ENCODE data around the gene MUC12.
"Not testable (repeated sequence)": the region's sequence is repeated elsewhere in the genome, so short reads cannot be mapped to it uniquely, and the experiment has no call there.

MUC12 gene

DNA sequence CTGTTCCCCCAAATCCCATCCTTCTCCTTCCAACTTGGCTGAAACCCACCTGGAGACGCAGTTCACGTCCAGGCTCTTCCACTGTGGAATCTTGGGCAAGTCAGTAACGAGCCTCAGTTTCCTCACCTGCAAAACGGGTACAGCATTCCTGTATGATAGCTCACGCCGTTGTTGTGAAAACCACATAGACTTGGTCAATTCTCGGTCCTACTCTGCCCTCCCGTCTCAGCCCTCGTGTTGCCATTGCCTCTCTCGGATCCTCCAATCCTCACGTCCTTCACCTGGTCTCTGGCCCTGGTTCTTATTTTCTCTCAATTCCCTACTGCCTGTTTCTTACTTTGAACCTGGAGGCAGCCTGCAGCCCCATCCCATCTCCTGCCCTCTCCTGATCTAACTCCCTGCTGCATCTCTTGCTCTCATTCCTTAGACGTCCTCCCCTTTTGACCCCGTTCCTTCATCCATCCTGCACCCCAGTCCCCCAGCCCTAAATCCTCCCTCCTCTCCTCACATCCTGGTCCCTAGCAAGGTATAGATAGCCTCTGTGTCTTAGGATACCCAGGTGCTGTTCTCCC lies 2.0 kb upstream of the MUC12 start:
- no peak for ATAC-seq
- Mint-ChIP-seq H3K27ac (no peak overlapping the region), H3K9me3 (no peaks in the 10 kb centered on the region), H3K36me3 (no peaks in the 10 kb centered on the region), H3K4me3 (no peak overlapping the region), H3K27me3 (peaks cover 84% of the 10 kb centered on the region), H3K4me1 (peaks cover 22% of the 10 kb centered on the region)

DNA sequence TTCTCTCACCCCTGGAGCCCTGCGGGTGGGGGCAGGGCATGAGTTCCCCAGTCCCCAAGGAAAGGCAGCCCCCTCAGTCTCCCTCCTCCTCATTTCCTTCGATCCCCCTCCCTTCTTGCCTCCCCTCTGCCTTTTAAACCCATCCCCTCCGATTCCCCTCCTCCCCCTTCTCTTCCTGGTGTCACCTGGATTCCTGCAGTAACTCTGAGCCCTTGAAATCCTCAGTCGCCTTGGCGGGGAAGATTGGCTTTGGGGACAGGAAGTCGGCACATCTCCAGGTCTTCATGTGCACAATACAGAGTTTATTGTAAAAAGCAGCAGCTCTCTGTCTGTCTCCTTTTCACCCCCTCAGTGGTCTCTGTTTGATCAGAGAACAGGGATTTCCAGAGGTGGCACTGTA lies 1.3 kb upstream of the MUC12 start:
- H3K36me3 Mint-ChIP-seq, result no peaks in the 10 kb centered on the region
- no peak overlapping the region for H3K4me3 Mint-ChIP-seq
- peaks cover 84% of the 10 kb centered on the region for H3K27me3 Mint-ChIP-seq
- no peak overlapping the region for H3K27ac Mint-ChIP-seq
- ATAC-seq, result no peak
- H3K4me1 Mint-ChIP-seq, result peaks cover 22% of the 10 kb centered on the region
- no peaks in the 10 kb centered on the region for H3K9me3 Mint-ChIP-seq

DNA sequence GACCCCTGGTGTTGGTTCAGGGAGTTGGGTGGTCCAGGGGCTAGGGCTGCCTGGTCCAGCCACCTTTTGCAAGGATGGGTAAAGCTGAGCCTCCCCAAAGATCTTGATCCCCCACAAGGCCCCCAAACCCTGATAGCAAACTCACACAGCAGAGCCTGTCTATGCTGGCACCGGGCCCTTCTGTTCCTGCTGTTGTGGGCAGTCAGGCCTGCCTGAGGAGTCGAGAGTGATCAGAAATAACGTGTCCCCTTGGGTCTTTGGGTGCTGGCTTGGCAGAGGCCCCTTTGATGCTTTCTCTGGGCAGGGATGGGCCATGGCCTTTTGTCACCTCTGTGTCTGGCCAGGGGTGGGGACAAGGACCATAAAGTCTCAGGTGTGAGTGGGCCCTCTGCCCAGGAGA lies 715 bp upstream of the MUC12 start:
- Mint-ChIP-seq H3K4me1 (peaks cover 22% of the 10 kb centered on the region), H3K27ac (no peak overlapping the region), H3K9me3 (no peaks in the 10 kb centered on the region), H3K36me3 (no peaks in the 10 kb centered on the region), H3K27me3 (peaks cover 81% of the 10 kb centered on the region), H3K4me3 (no peak overlapping the region)
- no peak for ATAC-seq

DNA sequence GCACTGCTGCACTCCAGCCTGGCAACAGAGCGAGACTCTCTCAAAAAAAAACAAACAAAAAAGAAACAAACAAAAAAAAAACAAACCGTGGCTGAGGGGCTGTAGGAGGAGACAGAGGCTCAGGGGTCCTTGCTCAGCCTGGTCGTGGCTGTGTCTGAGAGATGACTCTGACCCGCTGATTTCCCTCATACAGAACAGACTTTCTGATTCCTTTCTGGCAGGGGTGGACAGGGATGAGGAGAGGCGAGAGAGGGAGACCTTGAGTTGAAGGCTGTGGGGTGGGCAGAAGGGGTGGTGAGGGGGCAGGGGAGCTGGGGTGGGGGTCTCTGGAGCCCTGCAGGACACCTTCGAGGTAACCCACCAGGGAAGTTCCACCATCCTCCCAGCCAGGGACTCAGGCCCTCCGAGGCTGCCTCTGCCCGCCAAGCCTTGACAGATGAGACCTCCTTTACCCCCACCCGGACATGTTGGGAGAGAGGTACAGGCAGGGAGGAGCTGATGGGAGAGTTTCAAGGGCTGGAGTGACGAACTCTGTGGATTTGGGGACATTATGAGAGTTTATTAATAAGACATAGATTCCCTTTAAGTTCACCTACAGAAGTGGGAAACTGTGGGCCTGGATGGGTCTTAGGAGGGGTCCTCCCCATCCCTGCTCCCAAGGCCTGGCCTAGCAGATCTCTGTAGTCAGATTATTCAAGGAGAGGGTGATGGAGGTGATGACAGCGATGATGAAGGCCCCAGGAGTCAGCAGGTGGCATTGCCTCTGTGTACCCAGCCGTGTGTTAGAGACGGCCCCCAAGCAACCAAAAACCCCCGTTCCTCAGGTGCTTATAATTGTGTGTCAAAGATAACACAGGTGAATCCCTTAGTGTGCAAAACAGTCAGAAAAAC lies 2.0 kb downstream of the MUC12 start:
- H3K4me1 Mint-ChIP-seq, result peaks cover 15% of the 10 kb centered on the region
- peaks cover 77% of the 10 kb centered on the region for H3K27me3 Mint-ChIP-seq

DNA sequence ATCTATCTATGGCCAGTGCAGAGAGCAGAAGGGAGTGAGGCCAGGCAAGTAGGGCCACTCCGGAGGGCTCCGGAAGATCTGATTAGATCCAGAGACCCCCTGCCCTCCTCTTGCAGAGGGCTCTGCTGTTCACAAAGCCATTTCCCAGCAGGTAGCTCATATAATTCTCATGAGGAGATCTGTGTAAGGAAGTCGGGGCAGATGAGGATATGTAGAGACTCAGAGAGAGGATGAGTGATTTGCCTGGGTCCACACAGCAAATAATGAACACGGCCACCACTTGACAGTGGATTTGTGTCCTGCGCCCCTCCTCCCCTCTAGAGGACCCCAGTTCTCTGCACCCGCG lies 2.6 kb downstream of the MUC12 start:
- peaks cover 9% of the 10 kb centered on the region for H3K4me1 Mint-ChIP-seq
- H3K9me3 Mint-ChIP-seq, result peaks cover 5% of the 10 kb centered on the region
- peaks cover 5% of the 10 kb centered on the region for H3K36me3 Mint-ChIP-seq
- no peak overlapping the region for H3K27ac Mint-ChIP-seq
- H3K4me3 Mint-ChIP-seq, result no peak overlapping the region
- peak; percentile 27 for ATAC-seq
- H3K27me3 Mint-ChIP-seq, result peaks cover 71% of the 10 kb centered on the region

More for the DNA sequence above, 2.0 kb downstream of the MUC12 start:
- peaks cover 5% of the 10 kb centered on the region for H3K9me3 Mint-ChIP-seq
- ATAC-seq, result peak; percentile 22
- H3K36me3 Mint-ChIP-seq, result peaks cover 5% of the 10 kb centered on the region
- no peak overlapping the region for H3K27ac Mint-ChIP-seq
- no peak overlapping the region for H3K4me3 Mint-ChIP-seq

DNA sequence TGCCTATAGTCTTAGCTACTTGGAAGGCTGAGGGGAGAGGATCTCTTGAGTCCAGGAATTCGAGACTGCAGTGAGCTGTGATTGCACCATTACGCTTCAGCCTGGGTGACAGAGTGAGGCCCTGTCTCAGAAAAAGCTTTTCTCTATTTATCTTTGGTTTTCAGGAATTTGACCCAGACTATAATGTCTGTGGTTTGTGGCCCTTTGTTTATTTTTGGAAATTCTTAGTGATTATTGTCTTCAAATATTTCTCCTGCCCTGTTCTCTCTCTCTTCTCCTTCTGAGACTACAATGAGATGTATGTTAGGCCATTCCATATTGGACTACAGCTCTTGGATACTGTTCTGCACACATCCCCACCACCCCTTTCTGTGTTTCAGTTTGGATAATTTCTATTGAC lies 4.7 kb downstream of the MUC12 start:
- no peak for ATAC-seq
- H3K27me3 Mint-ChIP-seq, result peaks cover 51% of the 10 kb centered on the region
- peaks cover 5% of the 10 kb centered on the region for H3K36me3 Mint-ChIP-seq
- no peak overlapping the region for H3K27ac Mint-ChIP-seq
- H3K9me3 Mint-ChIP-seq, result peaks cover 5% of the 10 kb centered on the region
- no peak overlapping the region for H3K4me3 Mint-ChIP-seq
- H3K4me1 Mint-ChIP-seq, result no peaks in the 10 kb centered on the region

DNA sequence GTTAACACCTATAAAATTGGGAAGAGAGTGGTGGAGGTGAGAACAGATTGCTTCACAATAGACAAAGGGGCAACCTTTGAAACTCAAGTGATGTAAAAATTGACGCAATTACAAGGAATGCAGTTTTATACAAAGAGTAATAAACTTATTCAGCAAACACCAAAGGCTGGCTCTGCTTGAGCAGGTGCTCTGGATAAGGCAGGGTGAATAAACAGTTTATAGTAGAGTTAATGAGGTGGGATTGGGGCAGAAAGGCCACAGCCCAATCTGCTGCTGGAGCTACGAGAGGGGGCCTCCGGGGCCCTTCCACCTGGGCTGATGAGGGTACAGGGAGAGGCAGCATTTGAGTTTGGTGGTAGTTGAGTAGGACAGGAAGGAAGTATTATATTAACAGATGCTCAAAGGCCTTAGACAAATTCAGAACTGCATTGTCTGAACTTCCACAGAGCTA lies 6.0 kb downstream of the MUC12 start:
- H3K27ac Mint-ChIP-seq, result no peak overlapping the region

DNA sequence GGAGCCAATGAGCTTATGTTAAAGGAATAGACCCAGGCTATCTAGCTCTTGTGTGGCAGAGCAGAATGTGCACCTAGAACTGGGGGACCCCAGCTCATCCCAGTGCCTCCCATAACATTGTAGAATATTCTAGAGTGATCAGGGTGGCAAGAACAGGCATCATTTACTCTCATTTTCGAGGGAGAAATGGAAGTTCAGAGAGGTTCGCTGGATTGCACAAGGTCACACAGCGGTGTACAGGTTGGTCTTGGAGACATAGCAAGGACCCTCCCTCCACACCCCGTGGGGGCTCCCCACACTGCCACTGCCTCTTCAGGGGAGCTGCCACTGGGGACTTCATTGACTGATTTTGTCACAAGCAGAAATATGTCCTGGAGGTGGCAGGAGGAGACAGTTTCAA lies 8.9 kb downstream of the MUC12 start:
- Mint-ChIP-seq H3K27me3 (peaks cover 43% of the 10 kb centered on the region), H3K36me3 (peaks cover 5% of the 10 kb centered on the region), H3K4me1 (no peaks in the 10 kb centered on the region), H3K27ac (no peak overlapping the region), H3K9me3 (peaks cover 5% of the 10 kb centered on the region), H3K4me3 (no peak overlapping the region)
- no peak for ATAC-seq

More for the DNA sequence above, 6.0 kb downstream of the MUC12 start:
- peaks cover 5% of the 10 kb centered on the region for H3K9me3 Mint-ChIP-seq
- H3K4me1 Mint-ChIP-seq, result no peaks in the 10 kb centered on the region
- H3K36me3 Mint-ChIP-seq, result peaks cover 5% of the 10 kb centered on the region
- no peak for ATAC-seq
- peaks cover 37% of the 10 kb centered on the region for H3K27me3 Mint-ChIP-seq
- no peak overlapping the region for H3K4me3 Mint-ChIP-seq

DNA sequence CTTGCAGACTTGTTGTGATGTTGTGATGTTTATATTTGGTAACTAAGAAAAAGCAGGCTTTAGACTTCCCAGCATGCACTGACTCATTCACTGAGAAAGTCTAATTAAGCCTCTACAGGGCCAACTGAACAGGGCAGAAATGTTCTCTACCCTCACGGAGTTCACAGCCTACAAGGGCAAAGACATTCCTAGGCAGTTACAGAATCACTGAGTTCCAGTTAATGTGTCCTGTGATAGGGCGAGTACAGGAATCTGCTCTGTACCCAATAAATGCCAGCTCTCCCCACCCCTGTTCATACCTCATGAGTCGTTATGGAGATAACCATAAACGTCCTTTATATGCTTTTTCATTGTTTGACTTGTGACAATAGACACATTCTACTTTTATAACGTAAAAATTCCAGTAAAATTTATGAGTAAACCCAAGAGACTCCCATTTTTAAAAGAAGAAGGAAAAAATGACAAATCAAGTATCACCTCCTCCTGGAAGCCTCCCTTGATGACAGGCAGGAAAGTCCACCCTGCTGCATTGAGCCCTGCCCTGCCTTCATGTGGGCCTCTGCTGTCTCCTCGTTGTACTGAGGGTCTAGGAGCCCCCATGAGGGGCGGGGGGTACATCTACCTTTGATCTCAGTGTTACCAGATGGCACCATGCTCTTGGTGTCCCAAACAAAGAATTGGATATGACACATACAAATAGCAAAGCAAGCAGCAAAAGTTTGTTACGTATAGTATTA lies 14.3 kb downstream of the MUC12 start:
- H3K27ac Mint-ChIP-seq, result no peak overlapping the region
- H3K36me3 Mint-ChIP-seq, result no peaks in the 10 kb centered on the region
- no peaks in the 10 kb centered on the region for H3K9me3 Mint-ChIP-seq
- no peaks in the 10 kb centered on the region for H3K4me1 Mint-ChIP-seq
- no peak overlapping the region for H3K4me3 Mint-ChIP-seq
- H3K27me3 Mint-ChIP-seq, result peaks cover 54% of the 10 kb centered on the region
- ATAC-seq, result no peak

DNA sequence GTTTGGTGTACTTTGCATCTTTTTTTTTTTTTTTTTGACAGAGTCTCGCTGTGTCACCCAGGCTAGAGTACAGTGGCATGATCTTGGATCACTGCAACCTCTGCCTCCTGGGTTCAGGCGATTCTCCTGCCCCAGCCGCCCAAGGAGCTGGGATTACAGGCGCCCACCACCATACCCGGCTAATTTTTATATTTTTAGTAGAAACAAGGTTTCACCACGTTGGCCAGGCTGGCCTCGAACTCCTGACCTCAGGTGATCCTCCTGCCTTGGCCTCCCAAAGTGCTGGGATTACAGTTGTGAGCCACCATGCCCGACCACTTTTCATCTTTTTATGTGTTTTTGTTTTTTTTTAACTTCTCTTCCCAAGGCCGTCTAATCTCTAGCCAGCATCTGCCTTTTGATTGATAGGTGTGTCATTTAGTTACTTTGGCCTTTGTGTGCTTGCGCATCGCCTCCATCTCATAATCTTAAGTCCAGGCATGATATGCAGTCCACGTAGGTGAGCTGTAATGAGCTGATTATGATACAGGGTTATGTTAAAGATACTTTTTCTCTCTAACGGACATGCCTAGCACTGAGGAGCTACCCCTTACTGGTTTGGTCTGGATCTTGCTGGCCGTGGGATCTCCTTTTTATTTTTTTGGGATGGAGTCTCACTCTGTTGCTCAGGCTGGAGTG lies 15.0 kb downstream of the MUC12 start:
- H3K9me3 Mint-ChIP-seq, ATAC-seq, H3K36me3 Mint-ChIP-seq, H3K4me3 Mint-ChIP-seq, H3K4me1 Mint-ChIP-seq, H3K27ac Mint-ChIP-seq: not testable (repeated sequence)
- peaks cover 54% of the 10 kb centered on the region for H3K27me3 Mint-ChIP-seq

DNA sequence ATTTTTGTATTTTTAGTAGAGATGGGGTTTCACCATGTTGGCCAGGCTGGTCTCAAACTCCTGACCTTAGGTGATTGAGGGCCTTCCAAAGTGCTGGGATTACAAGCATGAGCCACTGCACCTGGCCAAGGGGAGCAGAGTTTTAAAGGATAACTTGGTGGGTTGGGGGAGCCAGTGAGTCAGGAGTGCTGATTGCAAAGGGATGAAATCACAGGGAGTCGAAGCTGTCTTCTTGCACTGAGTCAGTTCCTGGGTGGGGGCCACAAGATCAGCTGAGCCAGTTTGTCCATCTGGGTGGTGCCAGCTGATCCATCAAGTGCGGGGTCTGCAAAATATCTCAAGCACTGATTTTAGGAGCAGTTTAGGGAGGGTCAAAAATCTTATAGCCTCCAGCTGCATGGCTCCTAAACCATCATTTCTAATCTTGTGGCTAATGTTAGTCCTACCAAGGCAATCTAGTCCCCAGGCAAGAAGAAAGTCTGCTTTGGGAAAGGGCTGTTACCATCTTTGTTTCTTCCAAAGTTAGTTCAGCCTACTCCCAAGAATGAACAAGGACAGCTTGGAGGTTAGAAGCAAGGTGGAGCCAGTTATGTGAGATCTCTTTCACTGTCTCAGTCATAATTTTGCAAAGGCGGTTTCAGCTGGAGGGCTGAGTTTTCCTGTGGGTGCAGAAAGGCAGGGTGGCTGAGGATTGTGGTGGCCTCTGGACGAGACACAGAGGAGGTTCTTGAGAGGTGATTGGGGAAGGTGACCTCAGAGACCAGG lies 15.8 kb downstream of the MUC12 start:
- not testable (repeated sequence) for H3K36me3 Mint-ChIP-seq, H3K4me1 Mint-ChIP-seq, H3K4me3 Mint-ChIP-seq, ATAC-seq, H3K27ac Mint-ChIP-seq, H3K9me3 Mint-ChIP-seq
- peaks cover 54% of the 10 kb centered on the region for H3K27me3 Mint-ChIP-seq

DNA sequence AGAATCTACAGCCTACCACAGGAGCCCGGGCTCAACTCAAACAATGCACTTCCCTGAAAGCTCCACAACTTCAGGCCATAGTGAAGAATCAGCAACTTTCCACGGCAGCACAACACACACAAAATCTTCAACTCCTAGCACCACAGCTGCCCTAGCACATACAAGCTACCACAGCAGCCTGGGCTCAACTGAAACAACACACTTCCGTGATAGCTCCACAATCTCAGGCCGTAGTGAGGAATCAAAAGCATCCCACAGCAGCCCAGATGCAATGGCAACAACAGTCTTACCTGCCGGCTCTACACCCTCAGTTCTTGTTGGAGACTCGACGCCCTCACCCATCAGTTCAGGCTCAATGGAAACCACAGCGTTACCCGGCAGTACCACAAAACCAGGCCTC lies 22.3 kb downstream of the MUC12 start:
- no peak overlapping the region for H3K27ac Mint-ChIP-seq
- no peaks in the 10 kb centered on the region for H3K9me3 Mint-ChIP-seq
- H3K27me3 Mint-ChIP-seq, result peaks cover 3% of the 10 kb centered on the region
- H3K4me3 Mint-ChIP-seq, result no peak overlapping the region
- no peaks in the 10 kb centered on the region for H3K4me1 Mint-ChIP-seq
- ATAC-seq, result no peak
- H3K36me3 Mint-ChIP-seq, result no peaks in the 10 kb centered on the region

DNA sequence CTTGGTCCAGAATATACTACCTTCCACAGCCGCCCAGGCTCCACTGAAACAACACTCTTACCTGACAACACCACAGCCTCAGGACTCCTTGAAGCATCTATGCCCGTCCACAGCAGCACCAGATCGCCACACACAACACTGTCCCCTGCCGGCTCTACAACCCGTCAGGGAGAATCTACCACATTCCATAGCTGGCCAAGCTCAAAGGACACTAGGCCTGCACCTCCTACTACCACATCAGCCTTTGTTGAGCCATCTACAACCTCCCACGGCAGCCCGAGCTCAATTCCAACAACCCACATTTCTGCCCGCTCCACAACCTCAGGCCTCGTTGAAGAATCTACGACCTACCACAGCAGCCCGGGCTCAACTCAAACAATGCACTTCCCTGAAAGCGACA lies 22.9 kb downstream of the MUC12 start:
- H3K27me3 Mint-ChIP-seq, H3K9me3 Mint-ChIP-seq, H3K27ac Mint-ChIP-seq, ATAC-seq, H3K36me3 Mint-ChIP-seq, H3K4me3 Mint-ChIP-seq, H3K4me1 Mint-ChIP-seq: not testable (repeated sequence)

DNA sequence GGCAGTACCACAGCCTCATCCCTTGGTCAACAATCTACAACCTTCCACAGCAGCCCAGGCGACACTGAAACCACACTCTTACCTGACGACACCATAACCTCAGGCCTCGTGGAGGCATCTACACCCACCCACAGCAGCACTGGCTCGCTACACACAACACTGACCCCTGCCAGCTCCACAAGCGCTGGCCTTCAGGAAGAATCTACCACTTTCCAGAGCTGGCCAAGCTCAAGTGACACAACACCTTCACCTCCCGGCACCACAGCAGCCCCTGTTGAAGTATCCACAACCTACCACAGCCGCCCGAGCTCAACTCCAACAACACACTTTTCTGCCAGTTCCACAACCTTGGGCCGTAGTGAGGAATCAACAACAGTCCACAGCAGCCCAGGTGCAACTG lies 25.3 kb downstream of the MUC12 start:
- peak; percentile 31 for ATAC-seq
- not testable (repeated sequence) for H3K27ac Mint-ChIP-seq, H3K4me3 Mint-ChIP-seq, H3K36me3 Mint-ChIP-seq, H3K4me1 Mint-ChIP-seq, H3K27me3 Mint-ChIP-seq, H3K9me3 Mint-ChIP-seq

DNA sequence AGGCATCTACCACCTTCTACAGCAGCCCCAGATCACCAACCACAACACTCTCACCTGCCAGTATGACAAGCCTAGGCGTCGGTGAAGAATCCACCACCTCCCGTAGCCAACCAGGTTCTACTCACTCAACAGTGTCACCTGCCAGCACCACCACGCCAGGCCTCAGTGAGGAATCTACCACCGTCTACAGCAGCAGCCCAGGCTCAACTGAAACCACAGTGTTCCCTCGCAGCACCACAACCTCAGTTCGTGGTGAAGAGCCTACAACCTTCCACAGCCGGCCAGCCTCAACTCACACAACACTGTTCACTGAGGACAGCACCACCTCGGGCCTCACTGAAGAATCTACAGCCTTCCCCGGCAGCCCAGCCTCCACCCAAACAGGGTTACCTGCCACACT lies 29.2 kb downstream of the MUC12 start:
- H3K27ac Mint-ChIP-seq, ATAC-seq, H3K36me3 Mint-ChIP-seq, H3K4me1 Mint-ChIP-seq, H3K4me3 Mint-ChIP-seq, H3K27me3 Mint-ChIP-seq, H3K9me3 Mint-ChIP-seq: not testable (repeated sequence)

Measured in stimulated activated memory B cell treated with anti-CD40 and anti-IgM and Interleukin-4, amounts not matched to agents 10 μg/mL and 1 μg/mL and 100 μg/mL, for 72 hours (primary cell).